Activated CD8-positive, alpha-beta T cell treated with anti-CD3 and anti-CD28 coated beads for 36 hours (primary cell): ENCODE data around the gene MAP1LC3B2. TPM values are rescaled to one million over a fixed set of nuclear protein-coding genes. Genes with fewer than 3 reads are reported as not detected.

Source experiments
- ATAC-seq: fragments of 200-7000 bp; cut with Tn5 transposase; one replicate; pipeline ENCODE4 v1.10.0; 2021; ENCODE audit warnings: mild to moderate bottlenecking, moderate library complexity
- CTCF ChIA-PET: fragments of 350-600 bp; sonication (Branson Sonifier 250); formaldehyde crosslinking; loops from one replicate; lab custom pipeline; 2021; ENCODE audit warnings: antibody characterized with exemption; lab: Charles Lee
- POLR2A ChIA-PET: fragments of 350-600 bp; sonication (Branson Sonifier 250); formaldehyde crosslinking; loops from one replicate; lab custom pipeline; 2021; ENCODE audit warnings: antibody characterized with exemption; lab: Charles Lee
- DNase-seq: peaks from one replicate; pipeline ENCODE4 v3.0.0-alpha.2; 2020
- H3K27ac Mint-ChIP-seq: one replicate; pipeline ENCODE4 v1.8.0; 2021; ENCODE audit warnings: mild to moderate bottlenecking, mixed read lengths
- H3K27me3 Mint-ChIP-seq: one replicate; pipeline ENCODE4 v1.8.0; 2021; ENCODE audit warnings: mixed read lengths
- H3K36me3 Mint-ChIP-seq: one replicate; pipeline ENCODE4 v1.8.0; 2021; ENCODE audit warnings: low read depth, mixed read lengths
- H3K4me1 Mint-ChIP-seq: one replicate; pipeline ENCODE4 v1.8.0; 2021; ENCODE audit warnings: low read depth, mixed read lengths
- H3K4me3 Mint-ChIP-seq: one replicate; pipeline ENCODE4 v1.8.0; 2021; ENCODE audit warnings: mild to moderate bottlenecking, moderate library complexity, mixed read lengths
- H3K9me3 Mint-ChIP-seq: one replicate; pipeline ENCODE4 v1.8.0; 2021; ENCODE audit warnings: mixed read lengths
- CTCF ChIP-seq: fragments of 200-600 bp; IDR thresholded peaks from one replicate; pipeline ENCODE4 v1.8.0; 2022; ENCODE audit warnings: antibody characterized with exemption, mild to moderate bottlenecking
- intact Hi-C: fragments of 100-400 bp; cut with micrococcal nuclease; formaldehyde crosslinking; loops from one replicate; pipeline ENCODE4 v1.10.0; 2022
- total RNA-seq, 2 experiments: library from RNA; stranded (reverse); gene quantifications; one replicate each; pipeline ENCODE4 v1.2.3, GENCODE V29; 2021

The MAP1LC3B2 gene
- total RNA-seq, 2 experiments from 2014 or later, result 1.9 to 3.1 TPM

GRCh38 chr12:116544656-116545055 is 14.5 kb upstream of the MAP1LC3B2 start:
- ChIA-PET CTCF (no interaction called here), POLR2A (no interaction called here)
- no peak overlapping the region for H3K4me3 Mint-ChIP-seq
- no peak for DNase-seq
- TF ChIP-seq CTCF, result no peak
- peaks cover 2% of the 10 kb centered on the region for H3K27me3 Mint-ChIP-seq
- H3K9me3 Mint-ChIP-seq, result no peaks in the 10 kb centered on the region
- no peaks in the 10 kb centered on the region for H3K4me1 Mint-ChIP-seq
- intact Hi-C loops, result no loop called here
- no peaks in the 10 kb centered on the region for H3K36me3 Mint-ChIP-seq
- ATAC-seq, result no peak
- no peak overlapping the region for H3K27ac Mint-ChIP-seq

- Mint-ChIP-seq H3K9me3 (no peaks in the 10 kb centered on the region), H3K36me3 (no peaks in the 10 kb centered on the region), H3K27ac (no peak overlapping the region), H3K27me3 (peaks cover 2% of the 10 kb centered on the region), H3K4me3 (no peak overlapping the region), H3K4me1 (no peaks in the 10 kb centered on the region)
- ATAC-seq (no peak), DNase-seq (no peak)
- CTCF ChIA-PET, result no interaction called here
- no peak for TF ChIP-seq CTCF
- intact Hi-C loops, result no loop called here
- POLR2A ChIA-PET, result no interaction called here
These were observed 14.0 kb upstream of the MAP1LC3B2 start for GRCh38 chr12:116545144-116545543.

GRCh38 chr12:116545936-116546335 is 13.2 kb upstream of the MAP1LC3B2 start:
- no peaks in the 10 kb centered on the region for H3K4me1 Mint-ChIP-seq
- H3K4me3 Mint-ChIP-seq, result no peak overlapping the region
- CTCF ChIA-PET, result no interaction called here
- H3K9me3 Mint-ChIP-seq, result no peaks in the 10 kb centered on the region
- no peak for DNase-seq
- no peaks in the 10 kb centered on the region for H3K36me3 Mint-ChIP-seq
- H3K27ac Mint-ChIP-seq, result no peak overlapping the region
- ATAC-seq, result no peak
- intact Hi-C loops, result no loop called here
- POLR2A ChIA-PET, result no interaction called here
- no peak for TF ChIP-seq CTCF
- H3K27me3 Mint-ChIP-seq, result peaks cover 2% of the 10 kb centered on the region

- no peaks in the 10 kb centered on the region for H3K36me3 Mint-ChIP-seq
- POLR2A ChIA-PET, result interaction anchor here (1.3 kb wide), 1 partner anchor 14 kb away, joined by 3 read pairs; no protein-coding TSS in a partner anchor
- CTCF ChIA-PET, result no interaction called here
- H3K4me3 Mint-ChIP-seq, result no peak overlapping the region
- TF ChIP-seq CTCF, result no peak
- H3K9me3 Mint-ChIP-seq, result no peaks in the 10 kb centered on the region
- peaks cover 2% of the 10 kb centered on the region for H3K27me3 Mint-ChIP-seq
- DNase-seq (peak; percentile 26), ATAC-seq (no peak)
- H3K4me1 Mint-ChIP-seq, result no peaks in the 10 kb centered on the region
- H3K27ac Mint-ChIP-seq, result no peak overlapping the region
- intact Hi-C loops, result no loop called here
These were observed 11.2 kb upstream of the MAP1LC3B2 start for GRCh38 chr12:116547955-116548501.

- H3K27ac Mint-ChIP-seq, result no peak overlapping the region
- H3K4me3 Mint-ChIP-seq, result no peak overlapping the region
- H3K4me1 Mint-ChIP-seq, result no peaks in the 10 kb centered on the region
- POLR2A ChIA-PET, result no interaction called here
- DNase-seq (no peak), ATAC-seq (no peak)
- no peak for TF ChIP-seq CTCF
- no peaks in the 10 kb centered on the region for H3K9me3 Mint-ChIP-seq
- no peaks in the 10 kb centered on the region for H3K36me3 Mint-ChIP-seq
- peaks cover 2% of the 10 kb centered on the region for H3K27me3 Mint-ChIP-seq
- CTCF ChIA-PET, result no interaction called here
- intact Hi-C loops, result no loop called here
These were observed 9.2 kb upstream of the MAP1LC3B2 start for GRCh38 chr12:116549993-116550392.
